Anterior cingulate cortex (tissue), 58 donors: Measurements from ENCODE around the gene PHPT1.

ENCODE experiments used
- DNase-seq, 58 donors: peaks; one replicate each; lab custom pipeline; 2025; lab: John Stamatoyannopoulos, UW

PHPT1 gene

GRCh38 chr9:136846376-136847087, 2.7 kb upstream of the PHPT1 start:
- DNase-seq, result no peak

- no peak for DNase-seq
These were observed 2.0 kb upstream of the PHPT1 start for GRCh38 chr9:136847088-136847825.

GRCh38 chr9:136847826-136848392, 1.3 kb upstream of the PHPT1 start:
- peak in 8 of 58 donors; percentile 18 to 34 (median 28) for DNase-seq

- peak in 7 of 58 donors; percentile 56 to 77 (median 64) for DNase-seq
These were observed 694 bp upstream of the PHPT1 start for GRCh38 chr9:136848393-136849037.

- no peak for DNase-seq
These were observed 1.0 kb downstream of the PHPT1 start for GRCh38 chr9:136849960-136850865.

- no peak for DNase-seq
These were observed 1.9 kb downstream of the PHPT1 start for GRCh38 chr9:136850866-136851775.

GRCh38 chr9:136851941-136852663, 2.9 kb downstream of the PHPT1 start, which contains the start of gene MAMDC4:
MAMDC4 (plus strand) TSS chr9:136852346; CDS start chr9:136852417, 71 bp downstream.
- DNase-seq, result no peak

- no peak for DNase-seq
These were observed 3.7 kb downstream of the PHPT1 start for GRCh38 chr9:136852664-136853595.

- no peak for DNase-seq
These were observed 4.4 kb downstream of the PHPT1 start for GRCh38 chr9:136853596-136854112.

- no peak for DNase-seq
These were observed 5.1 kb downstream of the PHPT1 start for GRCh38 chr9:136854113-136854841.

- DNase-seq, result no peak
These were observed 5.7 kb downstream of the PHPT1 start for GRCh38 chr9:136854842-136855460.

GRCh38 chr9:136855461-136856078, 6.4 kb downstream of the PHPT1 start:
- no peak for DNase-seq

- no peak for DNase-seq
These were observed 6.9 kb downstream of the PHPT1 start for GRCh38 chr9:136856079-136856476.

GRCh38 chr9:136856541-136857141, 7.4 kb downstream of the PHPT1 start:
- DNase-seq, result no peak

- DNase-seq, result no peak
These were observed 8.0 kb downstream of the PHPT1 start for GRCh38 chr9:136857166-136857565.
